ENCODE measurements around the gene HIF1A.
"Not testable (repeated sequence)": the region's sequence is repeated elsewhere in the genome, so short reads cannot be mapped to it uniquely, and the experiment has no call there.

Gene HIF1A

GRCh38 chr14:61710853-61711817 is 15.8 kb downstream of the HIF1A start:
- DNase-seq, result no peak

- DNase-seq, result no peak
Observed at GRCh38 chr14:61712137-61712536, 16.8 kb downstream of the HIF1A start.

DNA sequence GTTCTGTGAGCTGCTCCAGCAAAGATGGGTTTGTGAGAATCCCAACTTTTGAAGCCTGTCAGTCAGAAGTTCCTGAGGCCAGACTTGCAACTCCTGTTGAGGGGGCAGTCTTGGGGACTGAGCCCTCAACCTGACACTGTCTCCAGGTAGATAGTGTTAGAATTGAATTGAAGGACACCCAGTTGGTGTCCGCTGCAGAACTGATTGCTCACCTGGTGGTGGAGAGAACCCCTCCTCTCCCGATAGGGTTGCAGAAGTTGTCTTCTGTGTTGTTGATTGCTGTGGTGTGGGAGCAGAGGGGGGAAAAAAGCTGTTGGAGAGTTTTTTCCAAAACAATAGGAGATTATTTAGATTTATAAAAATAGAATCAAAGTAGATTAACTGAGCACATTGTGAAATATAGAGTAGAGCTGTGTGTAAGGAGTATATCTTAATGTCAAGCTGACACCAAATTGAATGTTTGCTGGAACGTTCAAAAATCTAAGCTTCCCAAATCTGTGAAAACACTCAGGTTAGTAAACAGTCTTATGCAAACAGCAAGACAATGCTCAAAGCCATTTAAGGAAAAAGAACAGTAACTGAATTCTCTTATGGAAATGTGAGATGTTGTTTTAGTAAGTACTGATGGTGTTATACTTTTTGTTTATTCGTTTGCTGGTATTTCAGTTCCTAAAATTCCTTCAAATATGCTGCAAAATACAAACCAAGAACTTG is 18.6 kb downstream of the HIF1A start:
- DNase-seq, result no peak

DNA sequence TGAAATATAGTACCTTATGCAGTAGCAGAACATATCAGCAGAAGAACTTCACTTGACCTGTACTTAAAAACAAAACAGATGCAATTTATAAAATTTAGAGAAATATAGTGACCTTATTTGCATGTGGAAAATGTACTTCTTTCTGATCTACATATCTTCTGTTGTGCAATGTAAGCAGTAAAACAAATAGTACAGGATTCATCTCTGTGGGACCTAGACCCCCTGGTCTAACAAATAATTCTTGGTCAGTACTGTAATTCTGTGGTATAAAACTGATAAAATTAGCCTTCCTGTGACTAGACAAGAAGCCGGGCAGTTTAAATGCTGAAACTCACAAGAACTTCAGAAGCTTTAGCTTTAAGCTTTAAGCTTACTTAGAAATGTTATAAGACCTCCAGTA is 21.6 kb downstream of the HIF1A start:
- no peak for DNase-seq

GRCh38 chr14:61718039-61718438 is 22.7 kb downstream of the HIF1A start:
- no peak for DNase-seq

- no peak for DNase-seq
Observed at GRCh38 chr14:61719344-61720293, 24.3 kb downstream of the HIF1A start.

- no peak for DNase-seq
Observed at GRCh38 chr14:61720294-61720661, 25.0 kb downstream of the HIF1A start.

DNA sequence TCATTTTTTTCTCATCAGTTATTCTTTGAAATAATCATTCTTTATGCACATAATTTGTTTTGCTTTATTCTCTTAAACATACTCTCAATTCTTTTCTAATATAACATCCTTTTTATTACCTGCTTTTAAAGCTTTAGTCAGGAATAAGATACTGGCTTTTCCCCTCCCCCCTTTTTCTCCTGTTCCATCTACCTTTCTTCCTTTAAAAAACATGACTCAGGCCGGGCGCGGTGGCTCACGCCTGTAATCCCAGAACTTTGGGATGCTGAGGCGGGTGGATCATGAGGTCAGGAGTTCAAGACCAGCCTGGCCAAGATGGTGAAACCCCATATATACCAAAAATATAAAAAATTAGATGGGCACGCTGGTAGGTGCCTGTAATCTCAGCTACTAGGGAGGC is 25.4 kb downstream of the HIF1A start:
- DNase-seq, result no peak

- no peak for DNase-seq
Observed at GRCh38 chr14:61724133-61724532, 28.8 kb downstream of the HIF1A start.

DNA sequence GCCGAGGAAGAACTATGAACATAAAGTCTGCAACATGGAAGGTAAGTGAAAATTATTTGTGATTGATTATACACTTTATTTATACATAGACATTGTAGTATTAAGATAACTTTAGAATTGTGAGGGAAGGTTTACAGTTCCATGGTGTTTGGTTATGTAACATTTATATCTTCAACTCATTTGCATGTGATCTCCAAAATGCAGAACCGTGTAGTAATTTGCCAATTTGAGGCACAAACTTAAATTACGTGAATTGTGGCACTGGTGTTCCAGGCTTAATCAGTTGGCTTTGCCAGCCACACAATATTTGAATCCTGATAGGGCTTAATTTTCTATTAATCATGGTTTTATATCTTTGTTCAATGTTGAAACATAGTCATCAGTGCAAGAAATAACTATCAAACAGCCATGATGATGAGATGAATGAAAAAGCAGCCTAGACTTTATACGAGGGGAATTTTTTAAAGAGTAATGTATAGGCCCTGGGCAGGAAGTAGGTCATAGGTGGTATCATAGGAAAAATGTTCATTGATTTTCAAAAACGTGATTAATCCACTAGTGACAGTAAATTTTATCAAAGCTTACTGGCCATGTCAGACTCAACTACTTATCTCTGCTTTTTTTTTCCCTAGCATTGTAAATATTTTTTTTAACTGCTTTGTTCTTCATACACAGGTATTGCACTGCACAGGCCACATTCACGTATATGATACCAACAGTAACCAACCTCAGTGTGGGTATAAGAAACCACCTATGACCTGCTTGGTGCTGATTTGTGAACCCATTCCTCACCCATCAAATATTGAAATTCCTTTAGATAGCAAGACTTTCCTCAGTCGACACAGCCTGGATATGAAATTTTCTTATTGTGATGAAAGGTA is 31.7 kb downstream of the HIF1A start:
- DNase-seq, result no peak

DNA sequence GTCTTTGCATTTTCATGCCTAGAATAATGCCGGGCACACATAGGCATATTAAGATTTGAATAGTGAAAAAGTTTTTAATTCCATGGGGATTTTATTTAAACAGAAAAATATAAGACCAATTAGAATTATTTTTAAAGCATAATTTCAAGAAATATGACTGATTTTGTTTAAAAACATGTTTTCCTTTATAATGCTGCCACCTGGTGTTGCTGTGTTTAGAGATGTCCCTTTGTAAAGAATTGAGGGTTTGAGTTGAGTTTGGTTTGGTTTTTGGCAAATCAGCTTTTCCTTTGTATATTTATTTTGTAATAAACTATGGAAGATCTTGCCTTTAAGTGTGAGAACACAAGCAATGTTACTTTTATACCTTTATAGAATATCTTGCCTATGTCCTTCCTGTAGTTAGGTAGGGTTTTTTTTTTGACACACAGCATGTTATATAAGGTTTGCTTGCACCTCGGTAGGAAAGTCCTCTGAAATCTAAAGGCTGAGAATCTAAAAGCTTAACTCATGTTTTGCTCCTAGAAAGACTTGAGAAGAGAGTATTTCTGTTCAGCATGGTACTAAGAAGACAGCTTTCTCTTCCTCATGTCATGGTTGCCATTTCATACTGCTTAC is 35.6 kb downstream of the HIF1A start:
- DNase-seq, result no peak

DNA sequence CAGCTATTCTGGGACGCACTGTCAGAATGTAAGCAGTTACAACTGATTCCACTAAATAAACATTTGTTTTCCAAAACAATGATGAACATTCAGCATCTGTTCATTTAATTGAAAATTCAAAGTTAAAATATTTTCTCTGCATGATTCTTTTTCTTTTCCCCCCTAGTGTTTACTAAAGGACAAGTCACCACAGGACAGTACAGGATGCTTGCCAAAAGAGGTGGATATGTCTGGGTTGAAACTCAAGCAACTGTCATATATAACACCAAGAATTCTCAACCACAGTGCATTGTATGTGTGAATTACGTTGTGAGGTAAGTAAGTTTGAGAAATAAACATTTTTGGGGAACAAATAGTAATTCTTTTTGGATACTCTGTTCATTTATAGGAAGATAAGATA is 38.7 kb downstream of the HIF1A start:
- no peak for DNase-seq

GRCh38 chr14:61736751-61737150 is 41.4 kb downstream of the HIF1A start:
- no peak for DNase-seq

GRCh38 chr14:61737915-61738314 is 42.6 kb downstream of the HIF1A start:
- DNase-seq, result no peak

DNA sequence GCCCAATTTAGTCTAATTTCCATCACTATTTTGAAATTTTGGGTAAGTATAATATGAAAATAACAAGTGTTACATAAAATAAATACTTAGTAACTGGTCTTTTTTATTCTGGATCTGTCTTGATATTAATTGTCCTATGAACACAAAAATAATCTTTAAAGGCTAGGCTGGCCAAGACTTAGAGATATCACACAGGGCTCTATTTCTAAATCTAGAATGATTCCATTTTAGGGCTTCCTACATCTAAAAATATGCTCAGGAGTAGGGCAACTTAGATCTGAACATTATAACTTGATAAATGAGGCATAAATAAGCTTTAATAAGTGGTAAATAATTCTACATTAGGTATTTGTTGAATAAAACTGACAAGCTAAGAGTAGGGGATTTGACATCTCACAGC is 43.8 kb downstream of the HIF1A start:
- DNase-seq, result no peak

DNA sequence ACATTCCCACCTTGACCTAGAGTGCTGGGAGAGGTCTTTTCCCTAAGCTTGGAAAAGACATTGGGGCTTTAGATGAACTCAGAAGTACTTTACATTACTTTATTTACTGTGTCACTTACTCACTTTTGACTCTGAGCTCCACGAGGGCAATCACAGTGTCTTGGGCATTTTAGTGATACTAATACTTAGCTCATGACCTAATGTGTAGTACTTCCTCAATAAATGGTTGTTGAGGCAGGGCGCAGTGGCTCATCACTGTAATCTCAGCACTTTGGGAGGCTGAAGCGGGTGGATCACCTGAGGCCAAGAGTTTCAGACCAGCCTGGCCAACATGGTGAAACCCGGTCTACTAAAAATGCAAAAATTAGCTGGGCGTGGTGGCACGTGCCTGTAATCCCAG is 47.1 kb downstream of the HIF1A start:
- no peak for DNase-seq

- no peak for DNase-seq
Observed at GRCh38 chr14:61744238-61744637, 48.9 kb downstream of the HIF1A start.

DNA sequence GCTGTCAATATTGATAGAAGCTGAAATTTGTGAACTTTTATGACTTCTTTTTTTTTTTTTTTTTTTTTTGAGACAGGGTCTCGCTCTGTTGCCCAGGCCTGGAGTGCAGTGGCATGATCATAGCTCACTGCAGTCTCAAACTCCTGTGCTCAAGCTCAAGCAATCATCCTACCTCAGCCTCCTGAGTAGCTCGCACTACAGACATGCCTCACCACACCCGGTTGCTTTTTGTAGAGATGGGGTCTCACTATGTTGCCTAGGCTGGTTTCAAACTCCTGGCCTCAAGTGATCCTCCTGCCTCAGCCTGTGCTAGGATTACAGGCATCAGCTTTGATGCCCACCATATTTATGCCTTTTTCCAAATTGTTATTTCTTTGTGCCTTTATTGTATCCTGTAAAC is 51.0 kb downstream of the HIF1A start:
- not testable (repeated sequence) for DNase-seq

DNA sequence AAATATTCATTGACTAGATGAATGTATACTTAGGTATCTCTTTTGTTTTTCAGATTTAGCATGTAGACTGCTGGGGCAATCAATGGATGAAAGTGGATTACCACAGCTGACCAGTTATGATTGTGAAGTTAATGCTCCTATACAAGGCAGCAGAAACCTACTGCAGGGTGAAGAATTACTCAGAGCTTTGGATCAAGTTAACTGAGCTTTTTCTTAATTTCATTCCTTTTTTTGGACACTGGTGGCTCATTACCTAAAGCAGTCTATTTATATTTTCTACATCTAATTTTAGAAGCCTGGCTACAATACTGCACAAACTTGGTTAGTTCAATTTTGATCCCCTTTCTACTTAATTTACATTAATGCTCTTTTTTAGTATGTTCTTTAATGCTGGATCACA is 51.6 kb downstream of the HIF1A start:
- no peak for DNase-seq

GRCh38 chr14:61747342-61747741 is 52.0 kb downstream of the HIF1A start:
- no peak for DNase-seq

- no peak for DNase-seq
Observed at GRCh38 chr14:61749264-61749663, 54.0 kb downstream of the HIF1A start.

GRCh38 chr14:61749867-61750266 is 54.6 kb downstream of the HIF1A start:
- DNase-seq, result no peak

All from KG1 (cell line).